Activated naive CD8-positive, alpha-beta T cell (primary cell): ENCODE data around the gene ITPR3.
A peak's percentile ranks its signal among the peaks of the same experiment; 100 is the strongest.

ENCODE experiments used
- H3K27ac Mint-ChIP-seq: one replicate; pipeline ENCODE4 v1.8.0; 2021; ENCODE audit warnings: mixed read lengths
- H3K27me3 Mint-ChIP-seq: one replicate; pipeline ENCODE4 v1.8.0; 2021; ENCODE audit warnings: mixed read lengths
- H3K36me3 Mint-ChIP-seq: one replicate; pipeline ENCODE4 v1.8.0; 2021; ENCODE audit warnings: mixed read lengths
- H3K4me1 Mint-ChIP-seq: one replicate; pipeline ENCODE4 v1.8.0; 2021; ENCODE audit warnings: low read depth, mixed read lengths
- H3K4me3 Mint-ChIP-seq: one replicate; pipeline ENCODE4 v1.8.0; 2021; ENCODE audit warnings: mild to moderate bottlenecking, mixed read lengths
- H3K9me3 Mint-ChIP-seq: one replicate; pipeline ENCODE4 v1.8.0; 2021; ENCODE audit warnings: low read depth, mixed read lengths

The ITPR3 gene

GRCh38 chr6:33620856-33621710 is at the start of gene ITPR3:
Gene ITPR3 (plus strand): TSS chr6:33621322. CDS start chr6:33621603, 281 bp downstream.
- H3K27ac Mint-ChIP-seq: peak within 1 kb of the TSS; percentile 82
- no peaks in the 10 kb centered on the region for H3K27me3 Mint-ChIP-seq
- H3K9me3 Mint-ChIP-seq: no peaks in the 10 kb centered on the region
- peak within 1 kb of the TSS; percentile 92 for H3K4me3 Mint-ChIP-seq
- H3K36me3 Mint-ChIP-seq: no peaks in the 10 kb centered on the region
- peaks cover 60% of the 10 kb centered on the region for H3K4me1 Mint-ChIP-seq

GRCh38 chr6:33571637-33572316 is 49.3 kb upstream of the ITPR3 start:
- H3K4me1 Mint-ChIP-seq: peaks cover 32% of the 10 kb centered on the region

GRCh38 chr6:33575211-33575610 is 45.9 kb upstream of the ITPR3 start:
- Mint-ChIP-seq H3K27ac (peak overlapping the region; percentile 50), H3K4me3 (no peak overlapping the region), H3K36me3 (peaks cover 2% of the 10 kb centered on the region), H3K9me3 (no peaks in the 10 kb centered on the region), H3K4me1 (peaks cover 36% of the 10 kb centered on the region), H3K27me3 (no peaks in the 10 kb centered on the region)

More at GRCh38 chr6:33571637-33572316, 49.3 kb upstream of the ITPR3 start:
- Mint-ChIP-seq H3K9me3 (no peaks in the 10 kb centered on the region), H3K4me3 (peak overlapping the region; percentile 91), H3K27ac (peak overlapping the region; percentile 100), H3K36me3 (no peaks in the 10 kb centered on the region), H3K27me3 (no peaks in the 10 kb centered on the region)

DNA sequence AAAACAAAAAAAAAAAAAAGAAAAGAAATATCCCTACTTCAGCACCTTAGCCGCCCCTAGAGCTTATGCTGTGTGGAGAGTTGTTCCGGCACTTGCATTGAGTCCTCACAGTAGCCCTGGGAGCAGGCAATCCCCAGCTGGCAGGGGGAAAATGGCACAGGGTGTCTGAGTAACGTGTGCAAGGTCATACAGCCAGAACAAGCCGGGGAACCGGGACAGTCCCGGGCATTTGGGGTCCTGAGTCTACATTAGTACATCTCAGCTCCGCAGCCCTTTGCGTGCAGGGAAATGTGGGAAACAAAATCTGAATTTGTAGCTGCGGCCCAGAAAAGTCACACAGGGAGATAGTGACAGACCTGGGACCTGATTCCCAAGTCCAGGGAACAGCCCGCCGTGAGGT is 44.5 kb upstream of the ITPR3 start:
- Mint-ChIP-seq H3K27ac (peak overlapping the region; percentile 80), H3K36me3 (peaks cover 2% of the 10 kb centered on the region), H3K4me1 (peaks cover 27% of the 10 kb centered on the region), H3K9me3 (no peaks in the 10 kb centered on the region), H3K27me3 (no peaks in the 10 kb centered on the region), H3K4me3 (peak overlapping the region; percentile 17)

DNA sequence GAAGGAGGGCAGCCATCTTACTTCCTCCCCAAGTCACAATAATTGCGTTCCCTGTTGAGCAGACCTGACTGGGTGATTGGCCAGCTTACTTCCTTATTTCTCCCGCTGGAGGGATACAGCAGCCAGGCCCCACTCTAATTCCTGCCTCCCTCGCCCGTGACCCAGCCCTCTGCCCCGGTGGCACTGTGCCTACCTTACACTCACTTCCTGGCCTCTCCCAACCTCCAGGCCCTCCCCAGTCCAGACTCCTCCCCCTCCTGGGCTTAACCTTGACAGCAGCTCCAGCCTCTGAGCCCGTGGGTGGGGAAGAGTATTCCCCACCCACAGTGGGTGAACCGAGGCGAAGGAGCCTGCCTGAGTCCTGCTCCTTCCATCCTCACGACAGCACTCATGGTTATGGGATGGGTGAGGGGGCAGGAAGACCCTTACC is 44.0 kb upstream of the ITPR3 start:
- Mint-ChIP-seq H3K9me3 (no peaks in the 10 kb centered on the region), H3K27ac (peak overlapping the region; percentile 96), H3K4me1 (peaks cover 22% of the 10 kb centered on the region), H3K36me3 (peaks cover 2% of the 10 kb centered on the region), H3K4me3 (peak overlapping the region; percentile 68), H3K27me3 (no peaks in the 10 kb centered on the region)

- H3K27ac Mint-ChIP-seq: peak overlapping the region; percentile 96
- H3K36me3 Mint-ChIP-seq: peaks cover 2% of the 10 kb centered on the region
- H3K4me1 Mint-ChIP-seq: peaks cover 19% of the 10 kb centered on the region
Measured at GRCh38 chr6:33577718-33578117, 43.4 kb upstream of the ITPR3 start.

DNA sequence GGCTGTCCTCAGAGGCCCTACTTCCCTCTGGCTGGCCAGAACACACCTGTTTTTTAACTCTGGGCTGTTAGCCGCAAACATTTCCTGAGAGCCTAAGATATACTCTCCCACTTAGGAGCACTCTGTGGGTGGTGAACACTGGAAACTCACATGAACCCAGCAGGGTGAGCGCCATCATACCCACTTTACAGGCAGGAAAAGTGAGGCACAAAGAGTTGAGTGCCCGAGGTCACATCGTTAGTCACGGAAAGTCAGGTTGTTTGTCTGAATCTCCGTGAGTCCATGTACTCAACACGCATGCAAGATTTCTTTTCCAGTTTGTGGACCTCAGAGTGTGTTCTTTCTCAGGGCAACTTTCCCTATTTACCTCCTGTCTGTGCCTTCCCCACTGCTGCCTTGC is 43.0 kb upstream of the ITPR3 start:
- peak overlapping the region; percentile 96 for H3K27ac Mint-ChIP-seq
- no peaks in the 10 kb centered on the region for H3K9me3 Mint-ChIP-seq
- H3K36me3 Mint-ChIP-seq: peaks cover 2% of the 10 kb centered on the region
- H3K4me1 Mint-ChIP-seq: peaks cover 19% of the 10 kb centered on the region
- H3K4me3 Mint-ChIP-seq: peak overlapping the region; percentile 95
- no peaks in the 10 kb centered on the region for H3K27me3 Mint-ChIP-seq

More at GRCh38 chr6:33577718-33578117, 43.4 kb upstream of the ITPR3 start:
- no peaks in the 10 kb centered on the region for H3K27me3 Mint-ChIP-seq
- H3K4me3 Mint-ChIP-seq: peak overlapping the region; percentile 95
- no peaks in the 10 kb centered on the region for H3K9me3 Mint-ChIP-seq

- Mint-ChIP-seq H3K9me3 (no peaks in the 10 kb centered on the region), H3K36me3 (peaks cover 2% of the 10 kb centered on the region), H3K27me3 (no peaks in the 10 kb centered on the region), H3K27ac (peak overlapping the region; percentile 96), H3K4me1 (peaks cover 19% of the 10 kb centered on the region), H3K4me3 (peak overlapping the region; percentile 95)
Measured at GRCh38 chr6:33578588-33579011, 42.5 kb upstream of the ITPR3 start.

GRCh38 chr6:33579828-33580714 is 41.1 kb upstream of the ITPR3 start, which contains the start of gene BAK1:
Gene BAK1 (minus strand): TSS chr6:33580276. CDS start chr6:33577604, 2,672 bp downstream.
- H3K4me1 Mint-ChIP-seq: peaks cover 23% of the 10 kb centered on the region
- no peaks in the 10 kb centered on the region for H3K9me3 Mint-ChIP-seq
- H3K4me3 Mint-ChIP-seq: peak within 1 kb of the TSS; percentile 95
- H3K27ac Mint-ChIP-seq: peak within 1 kb of the TSS; percentile 96
- no peaks in the 10 kb centered on the region for H3K27me3 Mint-ChIP-seq
- H3K36me3 Mint-ChIP-seq: peaks cover 2% of the 10 kb centered on the region

DNA sequence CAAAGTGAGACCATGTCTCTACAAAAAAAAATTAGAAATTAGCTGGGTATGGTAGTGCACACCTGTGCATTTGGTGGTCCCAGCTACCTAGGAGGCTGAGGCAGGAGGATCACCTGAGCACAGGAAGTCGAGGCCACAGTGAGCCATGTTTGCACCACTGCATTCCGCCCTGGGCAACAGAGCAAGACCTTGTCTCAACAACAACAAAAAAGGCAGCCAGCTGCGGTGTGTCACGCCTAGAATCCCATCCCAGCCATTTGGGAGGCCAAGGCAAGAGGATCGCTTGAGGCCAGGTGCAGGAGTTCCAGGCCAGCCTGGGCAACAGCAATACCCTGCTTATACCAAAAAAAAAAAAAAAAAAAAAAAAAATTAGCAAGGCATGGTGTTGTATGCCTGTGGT is 39.9 kb upstream of the ITPR3 start:
- peaks cover 2% of the 10 kb centered on the region for H3K36me3 Mint-ChIP-seq
- no peak overlapping the region for H3K4me3 Mint-ChIP-seq
- no peak overlapping the region for H3K27ac Mint-ChIP-seq
- no peaks in the 10 kb centered on the region for H3K9me3 Mint-ChIP-seq
- no peaks in the 10 kb centered on the region for H3K27me3 Mint-ChIP-seq
- H3K4me1 Mint-ChIP-seq: peaks cover 34% of the 10 kb centered on the region

GRCh38 chr6:33583591-33584155 is 37.4 kb upstream of the ITPR3 start:
- Mint-ChIP-seq H3K36me3 (no peaks in the 10 kb centered on the region), H3K9me3 (no peaks in the 10 kb centered on the region), H3K27me3 (no peaks in the 10 kb centered on the region), H3K4me3 (no peak overlapping the region), H3K27ac (no peak overlapping the region), H3K4me1 (peaks cover 22% of the 10 kb centered on the region)

DNA sequence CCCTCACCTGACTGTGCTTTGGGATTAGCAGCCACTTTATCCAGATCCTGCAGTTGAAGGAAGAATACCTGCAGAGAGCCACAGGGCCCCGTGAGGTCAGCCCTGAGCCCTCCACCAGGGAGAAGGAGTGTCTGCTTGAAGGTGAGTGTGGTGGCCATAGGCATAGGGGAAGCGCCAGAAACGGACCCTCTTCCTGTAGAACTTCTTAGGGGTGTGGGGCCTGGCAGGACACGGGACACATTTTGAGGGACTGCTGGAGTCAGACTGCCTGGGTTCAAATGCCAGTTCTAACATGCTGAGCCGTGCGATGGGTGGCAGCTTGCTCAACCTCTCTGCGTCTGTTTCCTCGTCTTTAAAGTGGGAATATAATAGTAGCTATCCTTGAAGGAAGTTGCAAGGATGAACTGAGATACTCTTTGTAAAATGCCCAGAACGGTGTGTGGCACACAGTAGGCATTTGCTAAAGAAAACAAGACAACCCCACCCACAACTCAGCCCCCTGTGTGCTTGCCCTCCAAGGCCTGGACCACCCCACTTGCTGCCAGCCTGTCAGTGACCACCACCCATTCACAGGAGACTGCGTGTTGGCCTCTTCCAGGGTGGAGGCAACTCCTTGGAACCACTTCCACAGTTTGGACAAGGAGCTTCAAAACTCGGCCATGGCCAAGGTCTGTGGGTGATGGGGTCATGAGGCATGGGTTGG is 36.3 kb upstream of the ITPR3 start:
- H3K4me1 Mint-ChIP-seq: peaks cover 21% of the 10 kb centered on the region
- no peak overlapping the region for H3K4me3 Mint-ChIP-seq
- no peaks in the 10 kb centered on the region for H3K9me3 Mint-ChIP-seq
- no peaks in the 10 kb centered on the region for H3K36me3 Mint-ChIP-seq
- no peaks in the 10 kb centered on the region for H3K27me3 Mint-ChIP-seq
- H3K27ac Mint-ChIP-seq: peak overlapping the region; percentile 93

GRCh38 chr6:33585403-33586107 is 35.6 kb upstream of the ITPR3 start:
- H3K4me1 Mint-ChIP-seq: peaks cover 16% of the 10 kb centered on the region
- H3K27ac Mint-ChIP-seq: peak overlapping the region; percentile 93
- no peaks in the 10 kb centered on the region for H3K36me3 Mint-ChIP-seq
- no peaks in the 10 kb centered on the region for H3K27me3 Mint-ChIP-seq
- H3K9me3 Mint-ChIP-seq: no peaks in the 10 kb centered on the region
- peak overlapping the region; percentile 46 for H3K4me3 Mint-ChIP-seq
